Measurements from ENCODE around the gene BFSP2. TPM values are rescaled to one million over a fixed set of nuclear protein-coding genes. Genes with fewer than 3 reads are reported as not detected.

The BFSP2 gene
- total RNA-seq, 1 experiment from 2014 or later = not detected

DNA sequence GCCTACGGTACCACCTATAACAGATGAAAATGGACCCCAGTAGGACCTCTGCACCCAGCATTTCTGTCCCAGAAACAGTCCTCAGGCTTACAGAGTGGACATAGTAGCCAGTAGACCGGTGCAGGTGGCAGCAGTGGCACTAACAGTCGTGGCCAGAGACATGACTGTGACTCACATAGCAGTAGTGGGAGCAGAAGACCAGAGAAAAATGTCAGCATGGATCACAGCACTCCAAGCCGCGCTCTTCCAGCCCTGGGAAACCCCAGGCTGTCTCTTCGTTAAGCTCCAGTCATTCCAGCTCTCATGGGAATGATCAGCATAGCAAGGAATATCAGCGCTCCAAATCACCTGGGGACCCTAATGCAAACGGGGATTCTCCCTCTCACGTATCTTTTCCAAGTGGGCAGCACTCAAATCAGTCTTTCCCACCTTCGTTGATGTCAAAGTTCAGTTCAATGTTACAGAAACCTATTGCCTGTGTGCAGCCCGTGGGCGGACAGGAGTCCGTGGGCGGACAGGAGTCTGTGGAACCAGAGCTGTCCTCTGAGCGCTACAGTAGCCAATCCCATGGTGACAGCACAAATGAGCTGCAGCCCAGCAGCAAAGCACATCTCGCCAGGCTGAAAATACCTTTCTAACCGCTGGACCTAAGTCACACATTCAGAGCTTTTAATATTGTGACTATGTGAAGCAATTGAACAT, 10.5 kb downstream of the BFSP2 start:
- H3K4me3 Mint-ChIP-seq (ENCODE audit: unreplicated experiment) = peak overlapping the region; percentile 15

DNA sequence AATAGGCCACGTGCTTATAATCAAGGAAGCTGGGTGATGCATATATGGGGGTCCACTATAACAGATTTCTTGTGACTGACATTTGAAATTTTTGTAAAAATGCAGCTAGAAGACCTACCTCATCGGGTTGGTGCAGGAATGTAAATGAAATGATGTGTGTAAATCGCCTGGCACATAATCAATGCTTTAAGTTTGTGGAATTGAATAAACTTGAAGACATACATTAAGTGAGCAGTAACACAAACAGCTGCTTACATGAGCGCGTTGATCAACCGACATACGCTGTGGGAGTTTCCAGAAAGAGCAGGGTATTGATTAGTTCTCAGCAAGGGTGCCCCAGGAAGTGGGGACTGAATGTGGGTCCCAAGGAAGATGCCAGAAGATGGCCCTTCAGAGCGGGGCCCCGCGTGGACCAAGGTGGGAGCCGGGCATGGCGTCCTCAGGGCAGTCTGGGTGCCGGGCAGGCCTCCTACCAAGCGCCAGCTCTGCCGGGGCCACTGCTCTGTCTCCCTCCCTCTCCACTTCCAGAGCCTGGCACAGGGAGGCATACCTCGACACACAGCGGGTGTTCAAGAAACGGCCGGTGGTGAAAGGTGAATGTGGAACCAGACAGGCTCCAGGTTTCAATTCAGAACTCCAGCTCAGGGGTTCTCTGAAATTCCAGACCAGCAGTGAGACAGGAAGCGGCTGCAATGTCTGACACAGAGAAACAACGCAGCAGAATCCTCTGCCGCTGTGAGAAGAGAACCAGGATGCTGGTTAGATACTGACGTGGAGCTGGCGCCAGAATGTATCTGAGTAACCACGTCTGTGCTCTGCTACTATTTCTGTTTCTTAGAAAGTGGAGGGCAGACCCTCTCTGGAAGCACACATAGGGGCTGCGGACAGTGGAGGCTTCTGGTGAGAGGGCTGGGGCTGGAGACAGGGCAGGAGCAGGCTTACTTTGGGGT, 12.6 kb downstream of the BFSP2 start:
- no TSS peak for BruUV-seq (replicated peaks)
- ChIA-PET CTCF (no interaction called here), POLR2A (interaction anchor here (0.5 kb wide), 1 partner anchor 667 kb away, joined by 3 read pairs; no protein-coding TSS in a partner anchor)
- Mint-ChIP-seq H3K27me3 (ENCODE audit: insufficient read depth, unreplicated experiment) (peaks cover 4% of the 10 kb centered on the region), H3K4me3 (ENCODE audit: unreplicated experiment) (peak overlapping the region; percentile 31), H3K36me3 (ENCODE audit: insufficient read depth, unreplicated experiment) (no peaks in the 10 kb centered on the region), H3K4me1 (ENCODE audit: low read depth, unreplicated experiment) (no peaks in the 10 kb centered on the region), H3K9me3 (ENCODE audit: unreplicated experiment) (no peaks in the 10 kb centered on the region), H3K27ac (ENCODE audit: unreplicated experiment) (no peak overlapping the region)
- no peak overlapping the region for H3K4me3 ChIP-seq (ENCODE audit: low read depth, low read length)
- H3K36me3 ChIP-seq (ENCODE audit: control insufficient read depth, insufficient read depth, low read length) = no peaks in the 10 kb centered on the region
- H3K27me3 ChIP-seq (replicated peaks; ENCODE audit: control insufficient read depth, insufficient read depth, low read length) = no peaks in the 10 kb centered on the region
- TF ChIP-seq, protein P1, sequence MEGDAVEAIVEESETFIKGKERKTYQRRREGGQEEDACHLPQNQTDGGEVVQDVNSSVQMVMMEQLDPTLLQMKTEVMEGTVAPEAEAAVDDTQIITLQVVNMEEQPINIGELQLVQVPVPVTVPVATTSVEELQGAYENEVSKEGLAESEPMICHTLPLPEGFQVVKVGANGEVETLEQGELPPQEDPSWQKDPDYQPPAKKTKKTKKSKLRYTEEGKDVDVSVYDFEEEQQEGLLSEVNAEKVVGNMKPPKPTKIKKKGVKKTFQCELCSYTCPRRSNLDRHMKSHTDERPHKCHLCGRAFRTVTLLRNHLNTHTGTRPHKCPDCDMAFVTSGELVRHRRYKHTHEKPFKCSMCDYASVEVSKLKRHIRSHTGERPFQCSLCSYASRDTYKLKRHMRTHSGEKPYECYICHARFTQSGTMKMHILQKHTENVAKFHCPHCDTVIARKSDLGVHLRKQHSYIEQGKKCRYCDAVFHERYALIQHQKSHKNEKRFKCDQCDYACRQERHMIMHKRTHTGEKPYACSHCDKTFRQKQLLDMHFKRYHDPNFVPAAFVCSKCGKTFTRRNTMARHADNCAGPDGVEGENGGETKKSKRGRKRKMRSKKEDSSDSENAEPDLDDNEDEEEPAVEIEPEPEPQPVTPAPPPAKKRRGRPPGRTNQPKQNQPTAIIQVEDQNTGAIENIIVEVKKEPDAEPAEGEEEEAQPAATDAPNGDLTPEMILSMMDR (IDR thresholded peaks at IDR 0.05; ENCODE audit: insufficient read depth in 1 of 2, low read depth in 1 of 2, low read length in 1 of 2, severe bottlenecking in 1 of 2, unreplicated experiment in 1 of 2) = no peak
- H3K9me3 ChIP-seq = no peaks in the 10 kb centered on the region
- DNase-seq = no peak
- intact Hi-C loops (cut with micrococcal nuclease; ENCODE audit: unreplicated experiment) = no loop called here
- no peaks in the 10 kb centered on the region for H3K4me1 ChIP-seq

More for the DNA sequence above, 10.5 kb downstream of the BFSP2 start:
- H3K27ac Mint-ChIP-seq (ENCODE audit: unreplicated experiment) = no peak overlapping the region
- Histone ChIP-seq H3K27me3 (replicated peaks; ENCODE audit: control insufficient read depth, insufficient read depth, low read length) (no peaks in the 10 kb centered on the region), H3K4me3 (ENCODE audit: low read depth, low read length) (no peak overlapping the region), H3K9me3 (no peaks in the 10 kb centered on the region), H3K4me1 (no peaks in the 10 kb centered on the region), H3K36me3 (ENCODE audit: control insufficient read depth, insufficient read depth, low read length) (no peaks in the 10 kb centered on the region)
- no peaks in the 10 kb centered on the region for H3K4me1 Mint-ChIP-seq (ENCODE audit: low read depth, unreplicated experiment)
- no TSS peak for BruUV-seq (replicated peaks)
- POLR2A ChIA-PET = no interaction called here
- CTCF ChIA-PET = no interaction called here
- DNase-seq = no peak
- H3K36me3 Mint-ChIP-seq (ENCODE audit: insufficient read depth, unreplicated experiment) = no peaks in the 10 kb centered on the region
- TF ChIP-seq, protein P1 (IDR thresholded peaks at IDR 0.05; ENCODE audit: insufficient read depth in 1 of 2, low read depth in 1 of 2, low read length in 1 of 2, severe bottlenecking in 1 of 2, unreplicated experiment in 1 of 2) = no peak
- H3K27me3 Mint-ChIP-seq (ENCODE audit: insufficient read depth, unreplicated experiment) = peaks cover 4% of the 10 kb centered on the region
- intact Hi-C loops (cut with micrococcal nuclease; ENCODE audit: unreplicated experiment) = no loop called here
- H3K9me3 Mint-ChIP-seq (ENCODE audit: unreplicated experiment) = no peaks in the 10 kb centered on the region

DNA sequence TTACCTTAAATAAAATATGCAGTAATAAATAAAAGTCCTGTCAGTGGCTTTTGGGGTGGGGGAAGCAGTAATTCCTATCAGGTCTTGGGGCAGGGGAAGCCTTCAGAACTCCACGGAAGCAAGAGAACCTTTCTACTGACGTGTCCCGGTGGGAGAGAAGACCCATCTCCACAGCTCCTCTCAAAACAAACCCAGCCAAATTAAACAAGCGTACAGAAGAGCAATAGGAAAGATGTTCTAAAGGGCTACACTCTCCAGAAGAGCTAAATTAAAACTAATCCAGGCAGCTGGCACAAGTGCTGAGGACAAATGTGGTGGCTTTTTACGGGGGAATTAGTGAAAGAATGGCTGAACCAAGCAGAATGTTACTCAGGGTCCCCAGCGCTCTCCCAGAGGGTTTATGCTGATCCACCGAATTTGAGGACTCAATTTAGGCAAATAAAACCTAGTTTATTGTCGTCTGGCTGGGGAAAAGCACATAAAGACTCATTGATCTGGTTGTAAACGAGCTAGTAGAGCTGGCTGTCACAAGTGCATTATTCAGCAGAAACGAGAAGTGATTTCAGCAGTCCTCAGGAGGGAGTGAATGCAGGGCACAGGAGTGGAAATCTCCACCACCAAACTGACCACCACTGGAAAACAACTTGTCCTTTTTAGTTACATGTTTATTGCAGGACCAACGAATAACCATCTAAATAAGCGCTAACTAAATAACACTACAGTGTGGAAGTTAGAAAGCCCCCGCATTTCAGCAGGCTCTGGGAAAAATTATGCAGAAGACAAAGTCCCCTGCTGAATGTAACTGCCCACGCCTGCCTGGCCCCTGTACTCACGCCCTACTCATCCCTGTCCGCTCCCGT, 13.5 kb downstream of the BFSP2 start:
- H3K9me3 Mint-ChIP-seq (ENCODE audit: unreplicated experiment) = no peaks in the 10 kb centered on the region
- Histone ChIP-seq H3K27me3 (replicated peaks; ENCODE audit: control insufficient read depth, insufficient read depth, low read length) (no peaks in the 10 kb centered on the region), H3K36me3 (ENCODE audit: control insufficient read depth, insufficient read depth, low read length) (no peaks in the 10 kb centered on the region), H3K4me1 (no peaks in the 10 kb centered on the region), H3K4me3 (ENCODE audit: low read depth, low read length) (no peak overlapping the region), H3K9me3 (no peaks in the 10 kb centered on the region)
- H3K4me1 Mint-ChIP-seq (ENCODE audit: low read depth, unreplicated experiment) = no peaks in the 10 kb centered on the region
- BruUV-seq (replicated peaks) = no TSS peak
- H3K27me3 Mint-ChIP-seq (ENCODE audit: insufficient read depth, unreplicated experiment) = peaks cover 4% of the 10 kb centered on the region
- ChIA-PET CTCF (no interaction called here), POLR2A (no interaction called here)
- no peaks in the 10 kb centered on the region for H3K36me3 Mint-ChIP-seq (ENCODE audit: insufficient read depth, unreplicated experiment)
- peak overlapping the region; percentile 31 for H3K4me3 Mint-ChIP-seq (ENCODE audit: unreplicated experiment)
- TF ChIP-seq, protein P1 (IDR thresholded peaks at IDR 0.05; ENCODE audit: insufficient read depth in 1 of 2, low read depth in 1 of 2, low read length in 1 of 2, severe bottlenecking in 1 of 2, unreplicated experiment in 1 of 2) = no peak
- intact Hi-C loops (cut with micrococcal nuclease; ENCODE audit: unreplicated experiment) = no loop called here
- DNase-seq = no peak
- H3K27ac Mint-ChIP-seq (ENCODE audit: unreplicated experiment) = no peak overlapping the region

Data from Caco-2 (cell line).